Measurements from ENCODE around the gene CLCN3. TPM values are rescaled to one million over a fixed set of nuclear protein-coding genes. Genes with fewer than 3 reads are reported as not detected.
"Not testable (repeated sequence)": the region's sequence is repeated elsewhere in the genome, so short reads cannot be mapped to it uniquely, and the experiment has no call there.

CLCN3 gene
- total RNA-seq, 2 experiments from 2014 or later: 17.4 to 18.4 TPM

GRCh38 chr4:169619518-169619957, 840 bp upstream of the CLCN3 start:
- intact Hi-C loops (cut with micrococcal nuclease): no loop called here
- Mint-ChIP-seq H3K9me3 (no peaks in the 10 kb centered on the region), H3K27me3 (ENCODE audit: low read depth) (no peaks in the 10 kb centered on the region)

GRCh38 chr4:169620880-169621248, 486 bp downstream of the CLCN3 start:
- Mint-ChIP-seq H3K4me1 (ENCODE audit: low read depth) (peaks cover 56% of the 10 kb centered on the region), H3K27ac (peak overlapping the region; percentile 96), H3K27me3 (ENCODE audit: low read depth) (no peaks in the 10 kb centered on the region), H3K36me3 (ENCODE audit: low read depth) (peaks cover 1% of the 10 kb centered on the region), H3K9me3 (no peaks in the 10 kb centered on the region), H3K4me3 (peak overlapping the region; percentile 93)
- CTCF ChIA-PET: interaction anchor here (0.7 to 3.9 kb wide), 4 partner anchors 8 to 55 kb away, joined by 3 to 18 read pairs (median 6); partner anchors contain the start of gene NEK1
- DNase-seq: peak; percentile 39
- intact Hi-C loops (cut with micrococcal nuclease): loop anchor here (1.0 to 2.0 kb wide), 6 partner anchors 9 to 1140 kb away; partner anchors contain the start of genes CBR4, DDX60L, HPF1 and NEK1

More at GRCh38 chr4:169619518-169619957, 840 bp upstream of the CLCN3 start:
- Mint-ChIP-seq H3K4me1 (ENCODE audit: low read depth) (peaks cover 57% of the 10 kb centered on the region), H3K27ac (peak overlapping the region; percentile 96), H3K36me3 (ENCODE audit: low read depth) (peaks cover 1% of the 10 kb centered on the region), H3K4me3 (peak overlapping the region; percentile 93)
- CTCF ChIA-PET: interaction anchor here (0.6 to 3.9 kb wide), 7 partner anchors 9 to 110 kb away, joined by 3 to 18 read pairs (median 3); no protein-coding TSS in a partner anchor
- DNase-seq: peak; percentile 59

GRCh38 chr4:169621731-169622492, 1.5 kb downstream of the CLCN3 start:
- H3K36me3 Mint-ChIP-seq (ENCODE audit: low read depth): peaks cover 1% of the 10 kb centered on the region
- intact Hi-C loops (cut with micrococcal nuclease): loop anchor here (1.0 to 2.0 kb wide), 5 partner anchors 38 to 1141 kb away; partner anchors contain the start of genes CBR4, DDX60L and HPF1
- peaks cover 55% of the 10 kb centered on the region for H3K4me1 Mint-ChIP-seq (ENCODE audit: low read depth)
- no peak for DNase-seq
- CTCF ChIA-PET: interaction anchor here (1.5 to 3.9 kb wide), 2 partner anchors 9 to 38 kb away, joined by 9 to 18 read pairs; partner anchors contain the start of gene NEK1
- peak overlapping the region; percentile 88 for H3K27ac Mint-ChIP-seq
- H3K9me3 Mint-ChIP-seq: no peaks in the 10 kb centered on the region
- peak overlapping the region; percentile 93 for H3K4me3 Mint-ChIP-seq
- H3K27me3 Mint-ChIP-seq (ENCODE audit: low read depth): no peaks in the 10 kb centered on the region

- DNase-seq: no peak
- CTCF ChIA-PET: interaction anchor here (1.5 kb wide), 1 partner anchor 10 kb away, joined by 9 read pairs; the partner anchor contains the start of gene NEK1
- peak overlapping the region; percentile 80 for H3K27ac Mint-ChIP-seq
- no peaks in the 10 kb centered on the region for H3K27me3 Mint-ChIP-seq (ENCODE audit: low read depth)
- intact Hi-C loops (cut with micrococcal nuclease): loop anchor here (1.0 kb wide), 1 partner anchor 169 kb away; no protein-coding TSS in a partner anchor
- no peaks in the 10 kb centered on the region for H3K9me3 Mint-ChIP-seq
- peaks cover 55% of the 10 kb centered on the region for H3K4me1 Mint-ChIP-seq (ENCODE audit: low read depth)
- peak overlapping the region; percentile 40 for H3K4me3 Mint-ChIP-seq
- H3K36me3 Mint-ChIP-seq (ENCODE audit: low read depth): peaks cover 1% of the 10 kb centered on the region
Observed at GRCh38 chr4:169622566-169622965, 2.2 kb downstream of the CLCN3 start.

- DNase-seq; CTCF ChIA-PET; H3K4me3 Mint-ChIP-seq; intact Hi-C loops (cut with micrococcal nuclease); H3K9me3 Mint-ChIP-seq; H3K36me3 Mint-ChIP-seq (ENCODE audit: low read depth); H3K27ac Mint-ChIP-seq; H3K27me3 Mint-ChIP-seq (ENCODE audit: low read depth): not testable (repeated sequence)
- H3K4me1 Mint-ChIP-seq (ENCODE audit: low read depth): peaks cover 48% of the 10 kb centered on the region
Observed at GRCh38 chr4:169624012-169624411, 3.6 kb downstream of the CLCN3 start.

- CTCF ChIA-PET: interaction anchor here (1.8 kb wide), 1 partner anchor 13 kb away, joined by 9 read pairs; the partner anchor contains the start of gene NEK1
- H3K27me3 Mint-ChIP-seq (ENCODE audit: low read depth): no peaks in the 10 kb centered on the region
- no peak overlapping the region for H3K4me3 Mint-ChIP-seq
- H3K27ac Mint-ChIP-seq: no peak overlapping the region
- no peaks in the 10 kb centered on the region for H3K9me3 Mint-ChIP-seq
- DNase-seq: no peak
- intact Hi-C loops (cut with micrococcal nuclease): no loop called here
- H3K36me3 Mint-ChIP-seq (ENCODE audit: low read depth): peaks cover 1% of the 10 kb centered on the region
- peaks cover 44% of the 10 kb centered on the region for H3K4me1 Mint-ChIP-seq (ENCODE audit: low read depth)
Observed at GRCh38 chr4:169625886-169626285, 5.5 kb downstream of the CLCN3 start.

GRCh38 chr4:169626331-169627282, 6.2 kb downstream of the CLCN3 start:
- Mint-ChIP-seq H3K4me3 (no peak overlapping the region), H3K9me3 (no peaks in the 10 kb centered on the region), H3K27me3 (ENCODE audit: low read depth) (no peaks in the 10 kb centered on the region), H3K27ac (peak overlapping the region; percentile 79), H3K36me3 (ENCODE audit: low read depth) (peaks cover 1% of the 10 kb centered on the region), H3K4me1 (ENCODE audit: low read depth) (peaks cover 44% of the 10 kb centered on the region)
- intact Hi-C loops (cut with micrococcal nuclease): loop anchor here (1.0 kb wide), 2 partner anchors 8 to 34 kb away; no protein-coding TSS in a partner anchor
- CTCF ChIA-PET: interaction anchor here (1.8 kb wide), 1 partner anchor 13 kb away, joined by 9 read pairs; the partner anchor contains the start of gene NEK1
- DNase-seq: peak; percentile 42

- H3K4me1 Mint-ChIP-seq (ENCODE audit: low read depth): peaks cover 41% of the 10 kb centered on the region
- H3K36me3 Mint-ChIP-seq (ENCODE audit: low read depth): peaks cover 1% of the 10 kb centered on the region
- H3K4me3 Mint-ChIP-seq: no peak overlapping the region
- no peak overlapping the region for H3K27ac Mint-ChIP-seq
- DNase-seq: no peak
- H3K9me3 Mint-ChIP-seq: no peaks in the 10 kb centered on the region
- CTCF ChIA-PET: interaction anchor here (1.8 kb wide), 1 partner anchor 14 kb away, joined by 9 read pairs; the partner anchor contains the start of gene NEK1
- no peaks in the 10 kb centered on the region for H3K27me3 Mint-ChIP-seq (ENCODE audit: low read depth)
- intact Hi-C loops (cut with micrococcal nuclease): loop anchor here (1.0 kb wide), 2 partner anchors 9 to 33 kb away; no protein-coding TSS in a partner anchor
Observed at GRCh38 chr4:169627307-169627706, 6.9 kb downstream of the CLCN3 start.

- Mint-ChIP-seq H3K9me3 (no peaks in the 10 kb centered on the region), H3K27me3 (ENCODE audit: low read depth) (no peaks in the 10 kb centered on the region), H3K4me3 (no peak overlapping the region), H3K4me1 (ENCODE audit: low read depth) (peaks cover 32% of the 10 kb centered on the region), H3K27ac (no peak overlapping the region), H3K36me3 (ENCODE audit: low read depth) (no peaks in the 10 kb centered on the region)
- intact Hi-C loops (cut with micrococcal nuclease): no loop called here
- no peak for DNase-seq
- CTCF ChIA-PET: interaction anchor here (0.8 kb wide), 1 partner anchor 9 kb away, joined by 3 read pairs; no protein-coding TSS in a partner anchor
Observed at GRCh38 chr4:169628579-169628978, 8.2 kb downstream of the CLCN3 start.

- Mint-ChIP-seq H3K27ac (no peak overlapping the region), H3K27me3 (ENCODE audit: low read depth) (no peaks in the 10 kb centered on the region), H3K36me3 (ENCODE audit: low read depth) (no peaks in the 10 kb centered on the region), H3K4me1 (ENCODE audit: low read depth) (peaks cover 29% of the 10 kb centered on the region), H3K4me3 (no peak overlapping the region), H3K9me3 (no peaks in the 10 kb centered on the region)
- CTCF ChIA-PET: interaction anchor here (0.9 to 1.1 kb wide), 2 partner anchors 9 to 123 kb away, joined by 3 to 4 read pairs; no protein-coding TSS in a partner anchor
- no peak for DNase-seq
- intact Hi-C loops (cut with micrococcal nuclease): no loop called here
Observed at GRCh38 chr4:169630069-169630468, 9.7 kb downstream of the CLCN3 start.

- Mint-ChIP-seq H3K4me3 (no peak overlapping the region), H3K27ac (no peak overlapping the region), H3K27me3 (ENCODE audit: low read depth) (no peaks in the 10 kb centered on the region), H3K9me3 (no peaks in the 10 kb centered on the region), H3K4me1 (ENCODE audit: low read depth) (peaks cover 16% of the 10 kb centered on the region), H3K36me3 (ENCODE audit: low read depth) (peaks cover 14% of the 10 kb centered on the region)
- CTCF ChIA-PET: interaction anchor here (0.5 to 0.7 kb wide), 3 partner anchors 17 to 1237 kb away, joined by 3 to 5 read pairs (median 3); no protein-coding TSS in a partner anchor
- intact Hi-C loops (cut with micrococcal nuclease): no loop called here
- no peak for DNase-seq
Observed at GRCh38 chr4:169632896-169633295, 12.5 kb downstream of the CLCN3 start.
